HG03095 (cell line): ENCODE measurements around the gene RIPOR1.
"Not testable (repeated sequence)": the region's sequence is repeated elsewhere in the genome, so short reads cannot be mapped to it uniquely, and the experiment has no call there.

Source experiments
- ATAC-seq: cut with Tn5 transposase; IDR thresholded peaks from one replicate; pipeline ENCODE4 v1.9.1; 2021; ENCODE audit warnings: moderate library complexity; ENCODE audit not compliant: unreplicated experiment

Gene RIPOR1, protein sequence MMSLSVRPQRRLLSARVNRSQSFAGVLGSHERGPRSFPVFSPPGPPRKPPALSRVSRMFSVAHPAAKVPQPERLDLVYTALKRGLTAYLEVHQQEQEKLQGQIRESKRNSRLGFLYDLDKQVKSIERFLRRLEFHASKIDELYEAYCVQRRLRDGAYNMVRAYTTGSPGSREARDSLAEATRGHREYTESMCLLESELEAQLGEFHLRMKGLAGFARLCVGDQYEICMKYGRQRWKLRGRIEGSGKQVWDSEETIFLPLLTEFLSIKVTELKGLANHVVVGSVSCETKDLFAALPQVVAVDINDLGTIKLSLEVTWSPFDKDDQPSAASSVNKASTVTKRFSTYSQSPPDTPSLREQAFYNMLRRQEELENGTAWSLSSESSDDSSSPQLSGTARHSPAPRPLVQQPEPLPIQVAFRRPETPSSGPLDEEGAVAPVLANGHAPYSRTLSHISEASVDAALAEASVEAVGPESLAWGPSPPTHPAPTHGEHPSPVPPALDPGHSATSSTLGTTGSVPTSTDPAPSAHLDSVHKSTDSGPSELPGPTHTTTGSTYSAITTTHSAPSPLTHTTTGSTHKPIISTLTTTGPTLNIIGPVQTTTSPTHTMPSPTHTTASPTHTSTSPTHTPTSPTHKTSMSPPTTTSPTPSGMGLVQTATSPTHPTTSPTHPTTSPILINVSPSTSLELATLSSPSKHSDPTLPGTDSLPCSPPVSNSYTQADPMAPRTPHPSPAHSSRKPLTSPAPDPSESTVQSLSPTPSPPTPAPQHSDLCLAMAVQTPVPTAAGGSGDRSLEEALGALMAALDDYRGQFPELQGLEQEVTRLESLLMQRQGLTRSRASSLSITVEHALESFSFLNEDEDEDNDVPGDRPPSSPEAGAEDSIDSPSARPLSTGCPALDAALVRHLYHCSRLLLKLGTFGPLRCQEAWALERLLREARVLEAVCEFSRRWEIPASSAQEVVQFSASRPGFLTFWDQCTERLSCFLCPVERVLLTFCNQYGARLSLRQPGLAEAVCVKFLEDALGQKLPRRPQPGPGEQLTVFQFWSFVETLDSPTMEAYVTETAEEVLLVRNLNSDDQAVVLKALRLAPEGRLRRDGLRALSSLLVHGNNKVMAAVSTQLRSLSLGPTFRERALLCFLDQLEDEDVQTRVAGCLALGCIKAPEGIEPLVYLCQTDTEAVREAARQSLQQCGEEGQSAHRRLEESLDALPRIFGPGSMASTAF

DNA sequence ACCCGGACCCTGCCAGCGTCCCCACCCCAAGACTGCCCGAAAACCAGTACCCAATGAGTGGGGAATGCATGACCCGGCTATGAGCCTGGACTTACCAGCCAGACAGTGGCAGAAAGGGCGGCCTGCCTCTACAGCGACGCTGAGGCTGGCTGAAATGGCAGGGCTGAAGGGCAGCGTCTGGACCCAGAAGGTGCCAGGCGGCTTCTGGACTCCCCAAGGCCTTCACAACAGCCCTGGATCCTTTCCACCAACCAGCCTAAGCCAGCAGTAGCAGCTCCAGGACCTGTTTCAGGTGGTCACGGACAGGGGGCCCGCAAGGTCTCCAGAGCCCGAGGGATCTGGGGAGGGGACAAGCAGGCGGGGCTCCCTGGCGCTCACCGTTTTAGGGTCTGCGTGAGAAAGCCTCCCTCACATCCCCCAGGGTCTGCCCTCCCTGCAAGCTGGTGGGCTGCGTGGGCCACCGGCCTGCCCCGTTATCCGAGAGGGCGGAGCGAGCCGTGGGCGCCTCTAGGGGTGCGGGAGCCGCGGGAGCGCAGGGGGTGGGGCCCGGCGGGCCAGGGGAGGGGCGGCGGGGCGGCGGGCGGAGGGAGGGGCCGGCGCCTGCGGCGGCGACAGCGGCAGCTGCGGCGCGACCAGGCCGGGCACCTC, at the start of gene RIPOR1:
RIPOR1 (plus strand) TSS at position 608 of the 648 bp plus-strand sequence. CDS start 9,618 bp downstream, outside the sequence.
- ATAC-seq, result no peak

DNA sequence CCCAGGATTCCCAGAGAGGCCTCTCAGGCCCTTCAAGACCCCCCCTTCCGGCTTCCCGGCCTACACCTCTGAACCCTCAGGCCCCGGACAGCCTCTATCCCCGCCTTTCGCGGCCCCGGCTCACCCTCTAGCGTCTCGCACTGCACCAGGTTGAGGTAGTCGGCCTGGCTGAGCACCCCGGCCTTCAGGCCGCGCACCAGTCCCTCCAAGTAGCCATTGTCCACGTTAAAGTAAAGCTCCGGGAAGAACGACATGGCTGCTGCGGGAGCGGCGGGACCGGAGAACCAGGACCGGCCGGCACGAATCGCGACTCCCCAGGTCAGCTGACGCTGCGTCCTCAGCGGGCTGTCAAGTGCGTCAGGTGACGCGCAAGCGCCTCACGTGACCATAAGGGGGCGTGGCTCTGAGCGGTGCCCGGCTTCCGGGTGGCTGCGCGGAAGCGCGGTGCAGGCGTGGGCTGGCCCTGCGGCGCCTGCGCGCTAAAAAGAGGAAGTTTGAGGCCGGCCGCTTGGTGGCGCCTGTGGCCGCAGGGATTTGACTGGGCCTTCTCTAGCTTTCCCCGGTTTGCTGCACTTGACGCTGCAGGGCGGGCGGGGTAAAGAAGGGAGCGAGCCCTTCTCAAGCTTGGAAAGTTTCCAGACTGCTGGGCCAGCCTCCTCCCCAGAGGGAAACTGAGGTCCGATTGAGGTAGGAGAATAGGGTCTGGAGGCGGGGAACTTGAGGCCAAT, 47.6 kb upstream of the RIPOR1 start, which contains the start of gene ATP6V0D1:
ATP6V0D1 (minus strand) TSS at position 325 of the 728 bp plus-strand sequence; CDS start at position 254, 71 bp downstream.
- peak; percentile 88 for ATAC-seq

DNA sequence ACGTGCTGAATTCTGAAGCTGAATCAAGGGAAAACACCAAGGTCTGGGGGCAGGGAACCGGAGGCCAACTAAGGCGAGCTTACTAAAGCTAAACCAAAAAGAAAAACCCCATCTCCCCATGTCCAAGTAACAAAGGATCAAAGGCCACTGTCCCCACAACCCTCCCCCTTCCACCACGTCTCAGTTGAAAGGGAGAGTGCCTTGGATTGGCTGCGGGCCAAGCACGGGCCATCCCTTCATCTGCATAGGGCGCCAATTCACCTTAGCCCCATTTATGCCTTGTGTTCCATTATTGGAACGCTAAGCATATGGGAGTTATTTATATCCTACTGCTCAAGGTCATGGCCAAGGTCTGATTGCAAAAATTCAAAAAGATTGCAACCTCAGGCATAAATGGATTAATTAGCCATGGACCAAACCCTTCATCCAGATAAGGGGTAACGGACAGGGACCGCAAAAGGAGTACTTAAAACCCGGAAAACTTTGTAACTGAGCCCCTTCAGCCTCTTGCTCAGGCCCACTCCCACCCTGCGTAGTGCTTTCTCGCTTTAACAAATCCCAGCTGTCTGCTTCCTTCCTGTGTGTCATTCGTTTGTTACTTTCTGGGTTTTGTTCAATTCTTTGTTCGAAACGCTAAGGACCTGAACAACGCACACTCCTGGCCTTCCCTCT, 46.9 kb upstream of the RIPOR1 start:
- ATAC-seq, result no peak

DNA sequence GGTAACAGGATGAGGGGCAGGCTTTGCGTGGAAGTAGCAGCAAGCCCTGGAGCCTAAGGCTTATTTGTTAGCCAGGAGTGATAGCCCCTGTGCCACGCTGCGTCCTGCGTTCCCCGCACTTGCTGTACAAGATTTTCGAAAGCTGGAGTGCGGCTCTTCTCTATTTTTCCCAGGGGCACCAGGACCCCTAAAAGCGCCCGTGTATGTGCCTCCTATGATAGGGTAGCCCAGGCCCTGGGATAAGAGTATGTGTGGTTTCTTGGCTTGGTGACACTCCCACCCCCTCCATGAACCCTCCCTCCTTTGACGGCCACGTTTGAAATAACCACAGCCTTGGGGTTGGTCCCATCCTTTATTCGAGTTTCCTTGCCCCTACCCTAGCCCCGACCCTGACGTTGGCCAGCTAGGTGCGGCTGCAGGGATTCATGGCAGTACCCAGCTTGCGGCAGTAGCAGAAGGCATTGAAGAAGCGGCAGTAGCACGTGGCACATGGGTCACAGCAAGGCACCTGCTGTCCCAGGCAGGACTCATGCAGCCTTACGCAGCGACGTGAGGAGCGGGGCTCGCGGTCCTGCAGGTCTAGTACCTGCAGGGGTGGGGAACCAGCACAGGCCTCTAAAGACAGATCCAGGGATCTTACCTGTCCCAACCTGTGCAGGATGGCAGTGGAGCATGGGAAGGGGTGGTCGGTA, 46.2 kb upstream of the RIPOR1 start:
- no peak for ATAC-seq

DNA sequence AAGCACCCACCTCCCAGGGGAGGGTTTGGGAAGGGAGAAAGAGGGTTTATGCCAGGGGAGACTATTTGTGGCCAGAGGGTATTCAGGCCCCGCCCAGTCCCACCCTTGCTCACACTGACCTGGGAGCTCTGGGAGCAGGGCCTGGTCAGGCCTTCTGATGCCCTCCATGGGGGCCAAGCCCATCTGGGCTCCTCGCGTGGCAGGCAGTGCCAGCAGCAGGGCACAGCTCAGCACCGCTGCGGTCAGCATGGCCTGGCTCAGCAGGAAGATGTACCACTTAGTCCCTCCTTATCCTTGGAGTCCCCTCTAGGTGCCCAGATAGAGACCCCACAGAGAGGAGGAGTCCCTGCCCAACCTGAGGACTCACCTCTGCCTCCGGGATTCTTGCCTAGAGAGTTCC, 45.5 kb upstream of the RIPOR1 start, which contains the start of gene AGRP:
AGRP (minus strand) TSS at position 398 of the 400 bp plus-strand sequence; CDS start at position 249, 149 bp downstream.
- ATAC-seq, result no peak

DNA sequence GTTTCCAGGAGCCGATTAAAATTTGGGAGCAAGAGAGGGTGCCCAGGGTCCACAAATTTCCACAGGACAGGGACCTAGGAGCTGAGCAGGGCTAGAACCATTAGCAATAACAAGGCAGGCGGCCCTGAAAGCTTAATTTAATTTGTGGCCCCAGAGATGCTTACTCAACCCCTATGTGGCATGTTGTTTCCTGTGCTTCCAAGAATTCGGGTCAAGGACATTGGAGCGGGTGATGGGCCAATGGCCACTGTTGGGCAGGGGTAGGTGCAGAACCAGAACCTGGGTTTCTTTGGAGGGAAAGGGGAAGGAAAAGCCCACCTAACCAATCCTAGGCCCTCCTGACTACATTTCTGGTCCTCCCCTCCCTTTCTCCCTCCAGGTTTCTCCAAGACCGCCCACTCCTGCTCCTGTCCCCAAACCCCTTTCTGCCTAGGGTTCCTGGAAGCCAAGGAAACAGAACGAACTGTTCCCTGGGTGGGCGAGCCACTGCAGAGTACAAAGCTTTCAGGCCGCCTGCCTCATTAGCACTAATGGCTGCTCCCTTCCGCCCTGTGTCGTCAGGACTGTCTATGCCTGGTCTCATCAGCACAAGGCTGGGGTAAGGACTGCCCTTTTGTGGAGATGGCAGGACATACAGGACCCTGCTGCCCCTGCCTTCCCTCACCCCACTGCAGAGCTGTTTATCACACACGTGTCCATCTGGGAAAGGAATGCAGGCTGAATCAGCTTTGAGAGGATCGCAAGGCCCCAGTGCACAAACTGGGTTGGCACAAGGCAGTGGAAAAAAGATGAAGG, 44.7 kb upstream of the RIPOR1 start:
- ATAC-seq, result no peak

DNA sequence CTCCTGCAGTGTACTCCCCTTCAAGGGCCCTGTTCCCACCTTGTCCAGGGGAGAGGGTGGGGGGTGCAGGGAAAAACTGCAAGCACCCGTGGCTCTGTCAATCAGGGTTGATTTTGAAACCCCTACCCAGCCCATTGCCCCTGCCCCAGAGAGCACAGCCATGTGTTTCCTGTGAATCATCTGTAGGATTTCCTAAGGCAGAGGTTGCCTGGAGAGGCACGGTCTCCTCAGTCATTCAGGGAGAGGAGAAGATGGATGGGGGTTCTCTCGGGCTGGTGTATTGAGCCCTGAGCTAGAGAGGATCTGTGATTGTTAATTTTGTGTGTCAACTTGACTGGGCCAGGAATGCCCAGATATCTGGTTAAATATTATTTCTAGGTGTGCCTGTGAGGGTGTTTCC, 41.8 kb upstream of the RIPOR1 start:
- ATAC-seq, result no peak

DNA sequence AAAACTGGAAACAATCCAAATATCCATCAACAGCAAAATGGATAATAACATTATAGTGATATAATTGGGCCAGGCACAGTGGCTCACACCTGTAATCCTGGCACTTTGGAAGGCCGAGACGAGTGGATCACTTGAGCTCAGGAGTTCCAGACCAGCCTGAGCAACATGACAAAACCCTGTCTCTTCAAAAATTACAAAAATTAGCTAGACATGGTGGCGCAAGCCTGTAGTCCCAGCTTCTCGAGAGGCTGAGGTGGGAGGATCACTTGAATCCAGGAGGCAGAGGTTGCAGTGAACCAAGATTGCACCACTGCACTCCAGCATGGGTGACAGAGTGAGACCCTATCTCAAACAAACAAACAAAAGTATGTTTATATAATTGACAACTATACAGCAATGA, 41.1 kb upstream of the RIPOR1 start:
- ATAC-seq, result not testable (repeated sequence)

DNA sequence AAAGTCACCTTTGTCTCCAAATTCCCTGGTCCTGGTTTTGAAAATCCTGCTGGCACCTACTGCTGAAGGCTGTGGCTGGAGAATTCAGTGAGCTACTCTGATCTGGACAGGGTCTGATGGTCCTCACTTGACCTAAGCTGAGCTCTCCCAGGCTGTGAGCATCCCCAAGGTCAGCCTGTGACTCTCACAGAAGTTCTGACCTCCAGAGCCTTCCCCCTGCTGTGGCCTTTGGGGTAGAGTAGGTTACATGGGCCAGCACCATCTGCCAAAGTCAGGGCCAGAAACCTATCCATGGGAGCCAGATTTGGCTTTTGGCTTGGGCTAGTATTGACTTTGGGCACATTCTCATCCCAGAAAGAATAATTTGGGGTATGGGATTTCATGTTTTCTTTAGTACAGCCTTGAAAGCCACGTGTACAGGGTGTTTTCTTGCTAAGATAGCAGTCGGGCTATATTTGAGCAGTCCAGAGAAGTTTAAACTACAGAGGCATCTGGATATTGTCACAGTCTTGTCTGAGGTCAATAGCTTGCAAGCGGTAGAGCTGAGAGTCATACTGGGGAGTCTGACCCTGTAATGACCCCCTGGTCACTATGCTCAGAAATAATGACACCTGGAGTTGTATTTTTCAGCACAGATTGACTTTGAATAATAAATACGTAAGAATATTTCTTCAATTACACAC, 39.1 kb upstream of the RIPOR1 start:
- no peak for ATAC-seq

DNA sequence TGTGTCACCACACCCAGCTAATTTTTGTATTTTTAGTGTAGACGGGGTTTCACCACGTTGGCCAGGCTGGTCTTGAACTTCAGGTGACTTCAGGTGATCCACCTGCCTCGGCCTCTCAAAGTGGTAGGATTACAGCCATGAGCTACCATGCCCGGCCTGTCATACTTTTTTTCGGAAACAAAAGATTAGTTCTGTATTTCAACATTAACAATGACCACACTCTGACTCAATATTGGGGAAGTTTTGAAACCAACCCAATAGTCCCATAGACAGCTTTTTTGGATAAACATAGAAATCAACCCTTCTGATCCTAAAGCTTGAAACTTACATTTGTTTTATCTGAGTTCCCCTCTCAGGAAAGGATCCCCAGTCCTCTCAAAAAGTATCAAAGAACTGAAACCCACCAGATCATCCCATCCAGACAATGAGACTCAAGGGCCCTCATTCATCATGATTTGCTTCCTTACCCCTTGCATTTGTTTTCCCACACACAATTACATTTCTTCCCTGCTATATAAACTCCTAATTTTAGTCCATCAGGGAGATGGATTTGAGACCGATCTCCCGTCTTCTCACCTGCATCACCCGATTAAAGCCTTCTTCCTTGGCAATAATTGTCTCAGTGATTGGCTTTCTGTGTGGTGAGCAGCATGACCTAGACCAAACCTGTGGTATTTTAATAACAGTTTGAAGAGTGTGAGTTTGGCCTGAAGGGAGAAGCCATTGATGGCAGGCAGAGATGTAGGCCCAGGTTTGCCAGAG, 38.1 kb upstream of the RIPOR1 start:
- no peak for ATAC-seq

DNA sequence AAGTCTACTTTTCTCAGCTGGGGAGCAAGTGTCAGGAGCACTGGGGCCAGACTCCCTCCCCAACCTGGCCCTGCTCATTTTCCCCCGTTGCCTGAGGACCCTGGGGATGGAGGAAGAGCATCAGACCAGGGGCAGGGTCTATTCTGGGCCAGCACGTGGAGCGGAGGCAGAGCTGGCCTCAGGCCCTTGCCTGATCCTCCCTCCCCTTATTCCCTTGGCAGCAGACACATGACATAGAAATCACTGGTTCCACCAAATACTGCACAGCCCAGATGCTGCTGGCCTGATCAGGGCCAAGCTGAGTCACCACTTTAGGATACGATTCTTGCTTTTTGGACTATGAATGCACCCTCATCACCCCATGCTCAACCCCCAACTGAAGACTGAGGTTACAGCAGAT, 29.5 kb upstream of the RIPOR1 start:
- ATAC-seq, result no peak

DNA sequence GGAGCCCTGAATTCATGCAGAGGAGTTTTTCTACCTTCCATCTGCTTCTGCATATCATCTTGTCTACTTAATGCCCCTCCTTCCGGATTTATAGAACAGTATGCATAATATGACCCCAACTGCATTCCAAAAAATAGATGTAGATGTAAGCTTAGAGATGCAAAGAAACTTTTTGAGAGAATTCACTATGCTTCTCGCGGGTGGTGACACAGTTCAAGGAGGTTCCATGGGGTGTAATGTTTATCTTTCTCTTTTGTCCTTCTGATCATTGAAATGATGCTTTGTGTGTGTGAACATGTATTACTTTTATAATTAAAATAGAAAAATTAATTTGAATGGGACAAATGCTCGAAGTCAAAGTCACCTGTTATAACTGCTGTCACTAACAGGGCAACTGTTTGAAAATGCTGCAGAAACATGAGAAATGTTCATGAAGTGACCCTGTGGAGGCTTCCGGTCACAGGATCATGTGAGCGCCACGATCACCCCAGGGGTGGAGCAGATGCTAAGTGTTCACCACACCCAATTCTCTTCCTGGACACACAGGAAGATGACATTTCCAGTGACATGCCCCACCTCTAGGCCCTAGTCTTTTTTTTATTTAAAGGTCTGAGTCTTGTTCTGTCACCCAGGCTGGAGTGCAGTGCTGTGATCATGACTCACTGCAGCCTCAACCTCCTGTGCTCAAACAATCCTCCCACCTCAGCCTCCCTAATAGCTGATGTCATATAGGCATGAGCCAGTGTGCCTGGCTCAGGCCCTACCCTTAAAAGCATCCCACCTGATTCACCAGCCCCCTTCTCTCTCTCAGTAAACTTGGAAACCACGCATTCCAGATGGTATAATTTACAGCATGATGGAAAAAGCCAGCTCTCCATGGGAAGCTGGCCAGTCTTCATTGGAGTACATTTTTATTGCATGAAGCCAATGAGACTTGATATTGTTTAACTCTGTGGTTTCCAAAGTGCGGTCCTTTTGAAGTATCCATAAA, 24.3 kb upstream of the RIPOR1 start:
- peak; percentile 60 for ATAC-seq

DNA sequence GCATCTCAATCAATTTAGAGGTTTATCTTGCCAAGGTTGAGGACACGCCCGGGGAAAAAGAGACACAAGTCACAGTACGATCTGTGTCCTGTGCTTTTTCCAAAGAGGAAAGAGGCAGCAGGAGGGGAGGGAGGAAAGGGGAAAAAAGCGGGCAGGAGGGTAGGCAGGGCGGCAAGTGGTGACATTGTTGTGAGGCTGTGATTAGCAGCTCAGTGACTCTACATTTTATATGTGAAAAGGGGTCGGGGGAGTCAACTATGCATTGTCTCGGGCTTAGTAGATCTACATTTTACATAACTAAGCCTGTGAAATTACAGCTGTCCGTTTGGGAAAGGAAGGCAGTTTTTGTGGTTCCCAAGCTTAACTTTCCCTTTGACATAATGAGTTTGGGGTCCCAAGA, 22.2 kb upstream of the RIPOR1 start:
- ATAC-seq, result no peak

DNA sequence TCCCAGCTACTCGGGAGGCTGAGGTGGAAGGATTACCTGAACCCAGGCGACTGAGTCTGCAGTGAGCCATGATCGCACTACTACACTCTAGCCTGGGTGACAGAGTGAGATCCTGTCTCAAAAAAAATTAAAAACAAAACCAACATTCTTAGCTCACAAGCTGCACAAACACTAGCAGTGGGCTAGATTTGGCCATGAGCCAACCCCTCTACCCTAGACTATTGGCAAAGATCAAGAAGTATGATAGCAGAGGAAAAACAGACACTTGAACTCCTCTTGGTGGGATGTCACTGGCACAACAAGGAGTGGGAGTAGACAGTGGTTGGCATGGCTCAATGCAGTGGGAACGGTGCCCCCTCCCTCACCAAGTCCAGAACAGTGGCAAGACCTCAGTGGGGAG, 19.6 kb upstream of the RIPOR1 start:
- ATAC-seq, result no peak

DNA sequence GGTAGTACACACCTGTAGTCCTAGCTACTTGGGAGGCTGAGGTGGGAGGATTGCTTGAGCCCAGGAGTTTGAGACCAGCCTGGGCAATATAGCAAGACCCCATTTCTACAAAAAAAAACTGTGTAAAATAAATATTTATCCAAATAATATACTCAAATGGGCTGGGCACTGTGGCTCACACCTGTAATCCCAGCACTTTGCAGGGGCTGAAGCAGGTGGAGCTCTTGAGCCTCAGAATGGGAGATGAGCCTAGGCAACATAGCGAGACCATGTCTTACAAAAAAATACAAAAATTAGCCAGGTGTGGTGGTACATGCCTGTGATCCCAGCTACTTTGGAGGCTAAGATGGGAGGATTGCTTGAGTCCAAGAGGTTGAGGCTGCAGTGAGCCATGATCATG, 14.7 kb upstream of the RIPOR1 start:
- not testable (repeated sequence) for ATAC-seq
